ENCODE data around the gene JAGN1. TPM values are rescaled to one million over a fixed set of nuclear protein-coding genes. Genes with fewer than 3 reads are reported as not detected.
"Not testable (repeated sequence)": the region's sequence is repeated elsewhere in the genome, so short reads cannot be mapped to it uniquely, and the experiment has no call there.

The JAGN1 gene
- total RNA-seq, 1 donor from 2014 or later = 28.8 TPM

DNA sequence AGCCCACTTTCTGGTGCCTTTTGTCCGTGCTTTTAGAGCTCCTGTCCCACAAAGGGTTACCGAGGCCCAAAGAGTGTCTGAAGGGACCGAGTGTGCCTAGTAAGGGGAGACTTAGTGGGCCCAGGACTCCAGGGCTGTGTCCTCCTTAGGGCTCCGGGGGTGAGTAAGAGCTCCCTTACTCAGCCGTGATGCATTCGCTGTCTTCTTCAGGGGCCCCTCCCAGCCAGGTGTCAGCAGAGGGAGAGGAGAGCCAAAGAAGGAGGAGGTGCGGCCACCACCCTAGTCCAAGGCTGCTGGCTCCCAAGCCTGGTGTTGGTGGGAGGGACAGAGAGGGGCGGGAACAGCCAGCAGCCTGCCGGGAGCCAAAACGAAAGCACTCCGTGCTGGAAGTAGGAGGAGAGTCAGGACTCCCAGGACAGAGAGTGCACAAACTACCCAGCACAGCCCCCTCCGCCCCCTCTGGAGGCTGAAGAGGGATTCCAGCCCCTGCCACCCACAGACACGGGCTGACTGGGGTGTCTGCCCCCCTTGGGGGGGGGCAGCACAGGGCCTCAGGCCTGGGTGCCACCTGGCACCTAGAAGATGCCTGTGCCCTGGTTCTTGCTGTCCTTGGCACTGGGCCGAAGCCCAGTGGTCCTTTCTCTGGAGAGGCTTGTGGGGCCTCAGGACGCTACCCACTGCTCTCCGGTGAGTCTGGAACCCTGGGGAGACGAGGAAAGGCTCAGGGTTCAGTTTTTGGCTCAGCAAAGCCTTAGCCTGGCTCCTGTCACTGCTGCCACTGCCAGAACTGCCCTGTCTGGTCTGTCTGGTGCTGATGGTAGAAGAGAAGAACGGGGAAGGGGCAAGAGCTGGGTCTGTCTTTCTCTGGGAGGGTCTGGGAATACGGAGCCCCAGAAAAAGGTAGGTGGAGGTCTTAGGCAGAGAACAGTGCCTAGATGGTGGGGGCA, 26.6 kb downstream of the JAGN1 start, which contains the start of gene IL17RC:
TSS of gene IL17RC (plus strand) at position 365 of the 947 bp plus-strand sequence. CDS start at position 583, 218 bp downstream.
- DNase-seq (ENCODE audit: low read depth in 2 of 2) = peak; percentile 81 to 82

DNA sequence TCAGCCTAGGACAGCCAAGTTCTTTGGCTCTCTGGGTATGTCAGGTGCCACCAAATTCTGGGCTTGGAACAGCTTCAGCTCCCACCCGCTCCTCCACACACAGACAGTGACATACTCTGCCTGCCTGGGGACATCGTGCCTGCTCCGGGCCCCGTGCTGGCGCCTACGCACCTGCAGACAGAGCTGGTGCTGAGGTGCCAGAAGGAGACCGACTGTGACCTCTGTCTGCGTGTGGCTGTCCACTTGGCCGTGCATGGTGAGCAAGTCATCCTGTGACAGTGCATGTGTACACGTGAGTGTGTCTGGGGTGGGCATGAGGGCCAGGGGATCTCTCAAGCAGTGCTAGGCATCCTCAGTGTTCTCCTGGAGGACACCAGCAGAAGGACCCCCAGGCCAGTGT, 27.4 kb downstream of the JAGN1 start:
- DNase-seq (ENCODE audit: low read depth in 2 of 2) = no peak

DNA sequence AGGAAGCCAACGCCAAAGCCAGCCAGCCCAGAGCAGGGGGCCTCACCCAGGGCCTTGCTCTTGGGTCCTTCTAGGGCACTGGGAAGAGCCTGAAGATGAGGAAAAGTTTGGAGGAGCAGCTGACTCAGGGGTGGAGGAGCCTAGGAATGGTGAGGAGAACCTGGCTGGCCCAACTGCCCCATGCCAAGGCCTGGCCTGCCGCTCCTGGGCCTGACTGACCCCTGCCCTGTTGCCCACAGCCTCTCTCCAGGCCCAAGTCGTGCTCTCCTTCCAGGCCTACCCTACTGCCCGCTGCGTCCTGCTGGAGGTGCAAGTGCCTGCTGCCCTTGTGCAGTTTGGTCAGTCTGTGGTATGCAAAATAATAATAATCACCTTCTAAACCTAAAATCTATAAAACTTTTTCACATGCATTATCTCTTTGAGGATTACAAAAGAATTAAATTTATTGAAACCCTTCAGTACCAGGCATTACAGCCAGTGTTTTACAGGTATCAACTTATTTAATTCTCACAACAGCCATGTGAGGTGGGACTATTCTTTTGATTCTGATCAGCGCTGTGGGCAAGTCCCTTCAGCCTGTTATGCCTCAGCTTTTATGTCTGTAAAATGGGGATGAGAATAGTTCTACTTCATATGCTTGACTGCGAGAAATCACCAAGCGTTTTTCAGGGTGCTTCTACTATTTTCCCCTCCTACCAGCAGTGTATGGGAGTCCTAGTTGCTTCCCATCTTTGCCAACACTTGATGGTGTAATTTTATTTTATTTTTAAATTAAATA, 28.0 kb downstream of the JAGN1 start:
- no peak for DNase-seq (ENCODE audit: low read depth in 2 of 2)

DNA sequence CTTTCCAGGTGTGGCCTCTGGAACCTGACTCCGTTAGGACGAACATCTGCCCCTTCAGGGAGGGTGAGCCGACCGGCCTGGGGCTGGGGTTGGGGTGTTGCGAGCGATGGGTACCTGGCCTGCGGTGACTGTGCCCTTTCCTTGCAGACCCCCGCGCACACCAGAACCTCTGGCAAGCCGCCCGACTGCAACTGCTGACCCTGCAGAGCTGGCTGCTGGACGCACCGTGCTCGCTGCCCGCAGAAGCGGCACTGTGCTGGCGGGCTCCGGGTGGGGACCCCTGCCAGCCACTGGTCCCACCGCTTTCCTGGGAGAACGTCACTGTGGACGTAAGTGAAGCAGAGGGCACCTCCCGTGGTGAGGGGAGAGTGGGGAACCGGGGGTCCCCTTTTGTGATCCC, 37.7 kb downstream of the JAGN1 start:
- DNase-seq (ENCODE audit: low read depth in 2 of 2) = no peak

DNA sequence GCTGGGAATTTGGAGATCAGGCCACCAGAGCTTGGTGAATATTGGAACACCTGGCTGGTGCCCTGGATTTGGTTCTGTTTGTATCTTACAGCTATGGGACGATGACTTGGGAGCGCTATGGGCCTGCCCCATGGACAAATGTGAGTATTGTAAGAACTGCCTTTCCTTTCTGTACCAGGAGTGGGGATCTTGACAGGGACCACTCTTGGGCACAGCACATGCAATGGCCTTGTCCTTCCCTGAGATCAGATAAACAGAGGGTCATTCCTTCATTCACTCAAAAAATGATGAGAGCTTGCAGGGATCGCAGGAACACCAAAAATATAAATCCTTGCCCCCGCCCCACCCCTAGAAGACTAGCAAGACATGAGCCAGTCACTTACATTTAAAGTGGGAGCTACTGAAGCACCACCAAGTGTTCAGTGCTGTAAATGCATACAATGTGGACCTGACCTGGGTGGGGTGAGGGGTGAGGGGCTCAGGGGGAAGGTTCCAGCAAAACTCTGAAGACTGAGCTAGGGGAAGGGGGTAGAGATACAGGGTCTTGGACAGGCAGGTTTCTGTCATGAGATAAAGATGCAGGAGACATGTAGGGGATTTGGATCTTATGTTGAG, 40.5 kb downstream of the JAGN1 start:
- DNase-seq (ENCODE audit: low read depth in 2 of 2) = peak in 1 of 2 donors; percentile 27

DNA sequence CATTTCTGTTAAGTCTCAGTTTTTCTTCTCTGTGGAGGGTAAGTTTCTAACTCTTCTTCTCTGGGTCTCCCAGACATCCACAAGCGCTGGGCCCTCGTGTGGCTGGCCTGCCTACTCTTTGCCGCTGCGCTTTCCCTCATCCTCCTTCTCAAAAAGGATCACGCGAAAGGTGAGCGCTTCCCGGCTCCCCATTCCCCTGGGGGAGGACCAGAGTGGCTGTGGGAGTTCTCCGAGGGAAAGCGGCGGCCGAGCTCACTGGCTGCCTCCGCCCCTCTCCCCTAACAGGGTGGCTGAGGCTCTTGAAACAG, 42.1 kb downstream of the JAGN1 start:
- DNase-seq (ENCODE audit: low read depth in 2 of 2) = no peak

DNA sequence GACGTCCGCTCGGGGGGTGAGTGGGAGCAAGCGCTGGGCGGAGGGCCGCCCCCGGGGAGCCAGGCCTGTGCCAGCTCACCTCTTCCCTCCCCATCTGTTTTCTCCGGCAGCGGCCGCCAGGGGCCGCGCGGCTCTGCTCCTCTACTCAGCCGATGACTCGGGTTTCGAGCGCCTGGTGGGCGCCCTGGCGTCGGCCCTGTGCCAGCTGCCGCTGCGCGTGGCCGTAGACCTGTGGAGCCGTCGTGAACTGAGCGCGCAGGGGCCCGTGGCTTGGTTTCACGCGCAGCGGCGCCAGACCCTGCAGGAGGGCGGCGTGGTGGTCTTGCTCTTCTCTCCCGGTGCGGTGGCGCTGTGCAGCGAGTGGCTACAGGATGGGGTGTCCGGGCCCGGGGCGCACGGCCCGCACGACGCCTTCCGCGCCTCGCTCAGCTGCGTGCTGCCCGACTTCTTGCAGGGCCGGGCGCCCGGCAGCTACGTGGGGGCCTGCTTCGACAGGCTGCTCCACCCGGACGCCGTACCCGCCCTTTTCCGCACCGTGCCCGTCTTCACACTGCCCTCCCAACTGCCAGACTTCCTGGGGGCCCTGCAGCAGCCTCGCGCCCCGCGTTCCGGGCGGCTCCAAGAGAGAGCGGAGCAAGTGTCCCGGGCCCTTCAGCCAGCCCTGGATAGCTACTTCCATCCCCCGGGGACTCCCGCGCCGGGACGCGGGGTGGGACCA, 42.6 kb downstream of the JAGN1 start:
- DNase-seq (ENCODE audit: low read depth in 2 of 2) = peak; percentile 82 to 88

DNA sequence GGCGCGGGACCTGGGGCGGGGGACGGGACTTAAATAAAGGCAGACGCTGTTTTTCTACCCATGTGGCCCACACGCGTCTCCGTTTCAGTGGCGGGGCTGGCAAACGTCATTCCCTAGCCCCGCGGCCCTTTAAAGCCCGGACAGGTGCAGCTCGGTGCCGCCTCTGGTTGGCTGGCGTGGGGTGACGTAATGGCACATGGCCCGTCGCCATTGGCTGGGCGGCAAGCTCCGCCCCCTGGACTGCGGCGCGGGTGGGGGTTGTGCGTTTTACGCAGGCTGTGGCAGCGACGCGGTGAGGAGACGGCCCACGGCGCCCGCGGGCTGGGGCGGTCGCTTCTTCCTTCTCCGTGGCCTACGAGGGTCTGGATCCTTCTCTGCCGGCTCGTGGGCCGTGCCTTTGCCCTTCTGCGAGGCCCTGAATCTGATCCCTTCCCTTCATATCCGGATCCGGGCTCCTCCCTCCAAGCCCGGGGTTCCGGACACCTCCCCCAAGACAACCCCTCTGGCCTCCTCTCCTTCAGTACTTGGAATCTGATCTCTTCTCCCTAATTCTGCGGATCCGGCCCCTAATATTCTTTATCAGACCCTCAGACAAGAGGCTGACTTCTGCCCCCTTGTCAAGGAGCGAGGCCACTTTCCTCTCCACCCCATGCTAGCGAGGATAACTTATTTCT, 43.3 kb downstream of the JAGN1 start, which contains the start of gene CRELD1:
TSS of gene CRELD1 (plus strand) at position 274 of the 674 bp plus-strand sequence. CDS start 605 bp downstream, outside the sequence.
- DNase-seq (ENCODE audit: low read depth in 2 of 2) = peak; percentile 94 to 99

DNA sequence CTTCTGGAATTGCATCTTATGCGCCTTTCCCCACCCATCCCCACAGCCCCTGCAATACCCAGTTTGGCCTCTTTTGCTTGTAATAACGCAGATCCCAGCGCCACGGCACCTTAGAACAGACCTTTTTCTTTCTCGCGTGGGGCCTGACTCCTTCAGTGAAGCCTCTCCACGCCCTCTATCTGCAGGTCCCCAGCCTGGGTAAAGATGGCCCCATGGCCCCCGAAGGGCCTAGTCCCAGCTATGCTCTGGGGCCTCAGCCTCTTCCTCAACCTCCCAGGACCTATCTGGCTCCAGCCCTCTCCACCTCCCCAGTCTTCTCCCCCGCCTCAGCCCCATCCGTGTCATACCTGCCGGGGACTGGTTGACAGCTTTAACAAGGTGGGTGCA, 43.8 kb downstream of the JAGN1 start:
- peak in 1 of 2 donors; percentile 41 for DNase-seq (ENCODE audit: low read depth in 2 of 2)

DNA sequence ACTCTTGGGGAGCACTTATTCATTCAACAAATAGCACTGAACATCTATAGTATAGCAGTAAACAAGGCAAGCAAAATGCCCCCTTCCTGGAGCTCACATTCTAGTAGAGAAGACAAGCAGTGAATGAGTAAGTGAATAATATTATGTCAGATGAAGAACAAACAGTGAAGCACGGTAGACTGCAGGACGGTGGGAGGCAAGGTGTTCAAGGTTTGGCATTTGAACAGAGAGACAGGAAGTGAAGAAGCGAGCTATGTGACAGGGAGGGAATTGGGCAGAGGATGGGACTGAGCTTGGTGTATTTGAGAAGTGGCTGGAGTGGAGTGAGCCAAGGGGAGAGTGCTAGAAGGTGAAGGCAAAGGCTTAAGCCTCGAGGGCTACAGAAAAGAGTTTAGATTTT, 44.6 kb downstream of the JAGN1 start:
- DNase-seq (ENCODE audit: low read depth in 2 of 2) = no peak

DNA sequence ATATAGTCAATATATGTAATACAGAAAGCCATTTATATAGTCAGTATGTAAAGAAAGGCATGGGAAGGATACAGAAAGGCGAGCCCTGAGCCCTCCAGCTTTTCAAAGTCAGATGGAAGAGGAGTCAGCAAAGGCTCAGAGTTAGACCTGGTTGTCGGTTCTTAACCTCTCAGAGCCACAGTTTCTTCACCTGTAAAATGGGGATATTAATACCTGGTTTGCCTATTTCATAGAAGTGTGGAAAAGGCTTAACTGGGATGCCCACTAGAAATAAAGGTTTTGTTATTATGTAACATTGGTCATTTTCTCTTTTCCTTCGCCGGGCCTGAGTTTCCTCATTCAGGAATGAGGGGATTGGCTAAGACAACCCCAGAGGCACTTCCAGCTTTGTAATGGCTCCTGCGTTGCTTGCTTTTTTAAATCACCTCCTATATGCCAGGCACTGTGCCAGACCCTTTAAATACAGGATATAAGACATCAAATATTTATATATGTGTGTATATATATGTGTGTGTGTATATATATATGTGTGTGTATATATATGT, 45.6 kb downstream of the JAGN1 start:
- no peak for DNase-seq (ENCODE audit: low read depth in 2 of 2)

DNA sequence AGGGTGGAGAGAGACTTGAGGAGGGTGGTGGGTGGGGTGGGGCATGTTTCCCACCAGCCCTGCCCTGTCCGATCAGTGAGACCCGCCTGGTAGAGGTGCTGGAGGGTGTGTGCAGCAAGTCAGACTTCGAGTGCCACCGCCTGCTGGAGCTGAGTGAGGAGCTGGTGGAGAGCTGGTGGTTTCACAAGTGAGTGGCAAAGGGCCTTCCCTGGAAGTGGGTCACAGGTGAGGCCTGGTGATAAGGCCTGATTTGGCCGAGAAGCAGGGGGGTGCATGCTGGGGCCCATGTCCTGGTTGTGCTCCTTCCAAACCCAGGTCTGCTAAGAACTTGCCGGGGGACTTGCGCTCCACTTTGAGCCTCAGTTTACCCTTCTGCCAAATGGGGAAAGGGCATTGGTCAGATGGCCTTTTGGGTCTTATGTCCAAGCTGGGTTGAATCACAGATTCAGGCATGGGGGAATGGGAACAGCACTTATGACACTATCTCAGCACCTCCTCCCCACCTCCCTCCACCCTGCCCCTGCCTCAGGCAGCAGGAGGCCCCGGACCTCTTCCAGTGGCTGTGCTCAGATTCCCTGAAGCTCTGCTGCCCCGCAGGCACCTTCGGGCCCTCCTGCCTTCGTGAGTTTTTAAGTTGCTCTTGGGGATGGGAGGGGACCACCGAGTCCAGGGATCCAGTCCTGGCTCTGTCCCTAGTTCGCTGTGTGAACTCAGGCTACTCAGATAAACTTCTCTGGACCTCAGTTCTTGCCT, 47.3 kb downstream of the JAGN1 start:
- DNase-seq (ENCODE audit: low read depth in 2 of 2) = no peak

DNA sequence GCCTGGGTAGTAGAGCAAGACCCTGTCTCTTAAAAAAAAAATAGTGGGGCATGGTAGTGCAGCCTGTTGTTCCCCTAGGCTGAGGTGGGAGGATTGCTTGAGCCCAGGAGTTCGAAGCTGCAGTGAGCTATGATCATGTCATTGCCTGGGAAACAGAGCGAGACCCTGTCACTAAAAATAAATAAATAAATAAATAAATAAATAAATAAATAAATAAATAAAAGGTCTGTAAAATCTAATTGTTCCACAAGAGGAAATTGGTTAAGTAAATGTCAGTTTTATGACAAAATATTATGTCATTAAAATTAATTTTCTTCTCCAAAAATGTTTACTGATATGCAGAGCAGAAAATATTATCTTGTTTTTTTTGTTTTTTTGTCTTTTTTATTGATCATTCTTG, 48.6 kb downstream of the JAGN1 start:
- DNase-seq (ENCODE audit: low read depth in 2 of 2) = no peak

DNA sequence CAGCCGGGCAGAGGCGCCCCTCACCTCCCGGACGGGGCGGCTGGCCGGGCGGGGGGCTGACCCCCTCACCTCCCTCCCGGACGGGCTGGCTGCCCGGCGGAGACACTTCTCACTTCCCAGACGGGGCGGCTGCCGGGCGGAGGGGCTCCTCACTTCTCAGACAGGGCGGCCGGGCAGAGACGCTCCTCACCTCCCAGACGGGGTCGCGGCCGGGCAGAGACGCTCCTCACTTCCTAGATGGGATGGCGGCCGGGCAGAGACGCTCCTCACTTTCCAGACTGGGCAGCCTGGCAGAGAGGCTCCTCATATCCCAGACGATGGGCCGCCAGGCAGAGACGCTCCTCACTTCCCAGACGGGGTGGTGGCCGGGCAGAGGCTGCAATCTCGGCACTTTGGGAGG, 49.5 kb downstream of the JAGN1 start:
- DNase-seq (ENCODE audit: low read depth in 2 of 2) = not testable (repeated sequence)

DNA sequence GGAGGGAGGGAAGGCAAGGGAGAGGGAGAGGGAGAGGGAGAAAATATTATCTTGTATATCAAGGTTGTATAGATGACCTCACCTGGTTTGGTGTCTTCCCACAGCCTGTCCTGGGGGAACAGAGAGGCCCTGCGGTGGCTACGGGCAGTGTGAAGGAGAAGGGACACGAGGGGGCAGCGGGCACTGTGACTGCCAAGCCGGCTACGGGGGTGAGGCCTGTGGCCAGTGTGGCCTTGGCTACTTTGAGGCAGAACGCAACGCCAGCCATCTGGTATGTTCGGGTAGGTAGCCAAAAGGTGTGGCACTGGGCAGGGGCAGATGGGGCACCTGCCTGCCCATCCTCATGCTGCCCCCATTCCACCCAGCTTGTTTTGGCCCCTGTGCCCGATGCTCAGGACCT, 50.3 kb downstream of the JAGN1 start:
- no peak for DNase-seq (ENCODE audit: low read depth in 2 of 2)

DNA sequence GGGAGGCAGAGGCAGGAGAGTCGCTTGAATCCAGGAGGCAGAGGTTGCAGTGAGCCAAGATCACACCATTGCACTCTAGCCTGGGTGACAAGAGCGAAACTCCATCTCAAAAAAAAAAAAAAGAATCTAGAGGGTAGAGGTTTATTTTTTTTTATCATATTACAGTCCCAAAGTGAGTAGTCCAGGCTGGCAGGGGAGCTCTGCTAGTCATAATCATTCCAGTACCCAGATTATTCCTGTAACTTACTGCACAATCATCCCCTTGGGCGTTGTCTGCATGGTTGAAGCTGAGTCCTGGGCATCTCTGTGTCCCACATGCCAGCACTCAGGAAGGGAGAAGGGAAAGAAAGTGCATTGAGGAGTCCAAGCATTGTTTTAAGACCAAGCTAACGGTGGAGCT, 51.8 kb downstream of the JAGN1 start:
- DNase-seq (ENCODE audit: low read depth in 2 of 2) = no peak

DNA sequence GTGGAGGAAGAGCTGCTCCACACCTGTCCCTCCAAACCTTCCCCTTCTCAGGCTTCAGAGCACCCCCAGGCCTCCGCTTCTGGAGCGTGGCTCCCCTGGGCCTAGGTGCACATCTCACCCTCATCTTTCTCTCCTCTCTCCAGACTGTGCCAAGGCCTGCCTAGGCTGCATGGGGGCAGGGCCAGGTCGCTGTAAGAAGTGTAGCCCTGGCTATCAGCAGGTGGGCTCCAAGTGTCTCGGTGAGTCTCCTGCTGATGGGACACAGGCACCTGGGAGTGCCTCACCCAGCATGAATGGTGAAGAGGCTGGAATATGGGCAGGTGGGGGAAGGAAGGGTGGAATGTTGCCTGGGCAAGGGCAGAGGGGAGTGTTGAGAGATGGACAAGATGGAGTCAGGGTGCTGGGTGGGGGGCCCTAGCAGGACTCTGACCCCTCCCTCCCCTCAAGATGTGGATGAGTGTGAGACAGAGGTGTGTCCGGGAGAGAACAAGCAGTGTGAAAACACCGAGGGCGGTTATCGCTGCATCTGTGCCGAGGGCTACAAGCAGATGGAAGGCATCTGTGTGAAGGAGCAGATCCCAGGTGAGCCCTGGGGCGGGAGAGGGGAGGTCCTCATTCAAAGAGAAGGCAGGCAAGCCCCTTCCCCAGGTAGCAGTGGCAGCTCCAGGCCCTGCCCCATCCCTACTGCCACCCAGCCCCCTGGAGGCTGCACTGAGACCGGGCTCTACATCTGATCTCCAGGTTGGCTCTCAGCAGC, 52.7 kb downstream of the JAGN1 start:
- no peak for DNase-seq (ENCODE audit: low read depth in 2 of 2)

All from lung microvascular endothelial cell (primary cell).